Thyroid gland (tissue), 4 donors: ENCODE results near the gene SIPA1L3. TPM values are rescaled to one million over a fixed set of nuclear protein-coding genes. Genes with fewer than 3 reads are reported as not detected.
A peak's percentile ranks its signal among the peaks of the same experiment; 100 is the strongest.
"Not testable (repeated sequence)": the region's sequence is repeated elsewhere in the genome, so short reads cannot be mapped to it uniquely, and the experiment has no call there.

Experiments
- DNase-seq, 2 donors: peaks; one replicate each; pipeline ENCODE4 v3.0.0-alpha.2; 2019
- H3K27ac ChIP-seq, 3 donors: fragments of 200-600 bp; sonication (generic); 1 replicate in 2 of 3; 2 replicates in 1 of 3; pipeline ENCODE4 v1.5.1; 2016 to 2019; ENCODE audit warnings: mild to moderate bottlenecking in 1 of 3, moderate library complexity in 1 of 3
- H3K27me3 ChIP-seq: fragments of 200-600 bp; sonication (generic); one replicate; pipeline ENCODE4 v1.5.1; 2019
- H3K36me3 ChIP-seq, 2 donors: fragments of 200-600 bp; sonication (generic); one replicate each; pipeline ENCODE4 v1.5.1; 2016 to 2019
- H3K4me1 ChIP-seq, 2 donors: fragments of 200-600 bp; sonication (generic); one replicate each; pipeline ENCODE4 v1.5.1; 2017 to 2019
- H3K4me3 ChIP-seq, 3 donors: fragments of 200-600 bp; sonication (generic); replicated peaks in 1 of 3; 1 replicate in 2 of 3; 2 replicates in 1 of 3; pipeline ENCODE4 v1.5.1; 2016; ENCODE audit warnings: mild to moderate bottlenecking in 1 of 3
- H3K9me3 ChIP-seq: fragments of 200-600 bp; sonication (generic); one replicate; pipeline ENCODE4 v1.5.1; 2017
- POLR2A ChIP-seq, 2 donors: fragments of 450-650 bp; IDR thresholded peaks; one replicate each; pipeline ENCODE4 v1.6.1; 2017; ENCODE audit warnings: antibody characterized with exemption in 2 of 2, mild to moderate bottlenecking in 2 of 2, moderate library complexity in 1 of 2
- WGBS, 2 donors: methylation state at CpG; one replicate each; pipeline ENCODE4 v1.1.5; 2017; 5-methylcytosine and 5-hydroxymethylcytosine counted together
- intact Hi-C: fragments of 100-400 bp; cut with DNase I; formaldehyde crosslinking; loops from one replicate; pipeline ENCODE4 v1.15.1; 2023
- total RNA-seq, 4 donors: library from RNA; depleted of rRNA; stranded (reverse); fragments of >200 nt; gene quantifications; one replicate each; pipeline ENCODE4 v1.2.3, GENCODE V29; 2016
- TF ChIP-seq, protein P1 (sequence below), 6 experiments: fragments of 200-600 bp in 3 of 6; fragments of 450-650 bp in 3 of 6; sonication (generic) in 3 of 6; IDR thresholded peaks; one replicate each; pipeline ENCODE4 v1.5.1; 2016 to 2019; ENCODE audit warnings: antibody characterized with exemption in 6 of 6, mild to moderate bottlenecking in 2 of 6, inconsistent platforms in 1 of 6, moderate library complexity in 1 of 6

The SIPA1L3 gene
- total RNA-seq, 4 donors from 2014 or later, result 39.4 to 130 (median 116) TPM

DNA sequence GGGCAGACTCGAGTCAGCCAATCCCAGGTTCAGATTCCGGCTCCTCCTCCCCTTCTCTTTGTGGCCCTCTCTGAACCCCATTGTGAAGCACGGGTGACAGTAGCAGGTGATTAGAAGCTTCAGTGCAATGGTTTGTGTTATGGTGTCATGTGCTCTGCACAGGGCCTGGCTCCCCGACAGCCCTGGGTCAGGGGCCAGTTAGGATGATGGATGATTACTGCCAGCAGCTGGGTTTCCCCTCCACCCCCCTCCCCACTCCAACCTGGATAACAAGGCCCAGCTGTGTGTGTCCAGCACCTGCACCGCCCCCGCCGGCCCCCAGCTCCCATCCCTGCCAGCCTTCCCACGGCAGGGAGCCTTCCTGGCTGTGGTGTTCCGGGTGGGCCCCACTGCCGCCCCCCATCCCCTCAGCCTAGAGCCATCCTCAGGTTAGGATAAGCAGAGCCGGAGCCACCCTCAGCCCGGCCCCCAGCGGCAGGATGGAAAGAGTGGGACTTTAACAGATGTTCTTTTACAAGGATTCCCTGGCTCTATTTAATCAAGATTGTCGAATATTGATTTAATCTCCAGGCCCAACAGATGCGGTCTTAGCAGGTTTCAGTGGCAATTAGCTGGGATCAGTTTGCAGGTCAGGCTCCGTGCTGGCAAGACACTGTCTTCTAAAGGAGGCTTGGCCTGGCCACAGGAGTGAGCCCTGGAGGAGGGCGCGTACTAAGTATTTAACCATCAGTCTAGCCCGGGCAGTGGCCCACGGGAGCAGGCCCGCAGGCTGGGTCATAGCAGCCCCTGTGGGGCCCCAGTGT is 156.2 kb downstream of the SIPA1L3 start:
- Histone ChIP-seq H3K27ac (peak overlapping the region; percentile 88 to 95 (median 93)), H3K27me3 (no peaks in the 10 kb centered on the region), H3K9me3 (no peaks in the 10 kb centered on the region), H3K36me3 (no peaks in the 10 kb centered on the region), H3K4me1 (peaks cover 42 to 68% of the 10 kb centered on the region in 2 donors), H3K4me3 (no peak overlapping the region)
- DNase-seq, result peak; percentile 39 to 65
- no peak for TF ChIP-seq POLR2A (IDR thresholded peaks at IDR 0.05)
- TF ChIP-seq, protein P1, sequence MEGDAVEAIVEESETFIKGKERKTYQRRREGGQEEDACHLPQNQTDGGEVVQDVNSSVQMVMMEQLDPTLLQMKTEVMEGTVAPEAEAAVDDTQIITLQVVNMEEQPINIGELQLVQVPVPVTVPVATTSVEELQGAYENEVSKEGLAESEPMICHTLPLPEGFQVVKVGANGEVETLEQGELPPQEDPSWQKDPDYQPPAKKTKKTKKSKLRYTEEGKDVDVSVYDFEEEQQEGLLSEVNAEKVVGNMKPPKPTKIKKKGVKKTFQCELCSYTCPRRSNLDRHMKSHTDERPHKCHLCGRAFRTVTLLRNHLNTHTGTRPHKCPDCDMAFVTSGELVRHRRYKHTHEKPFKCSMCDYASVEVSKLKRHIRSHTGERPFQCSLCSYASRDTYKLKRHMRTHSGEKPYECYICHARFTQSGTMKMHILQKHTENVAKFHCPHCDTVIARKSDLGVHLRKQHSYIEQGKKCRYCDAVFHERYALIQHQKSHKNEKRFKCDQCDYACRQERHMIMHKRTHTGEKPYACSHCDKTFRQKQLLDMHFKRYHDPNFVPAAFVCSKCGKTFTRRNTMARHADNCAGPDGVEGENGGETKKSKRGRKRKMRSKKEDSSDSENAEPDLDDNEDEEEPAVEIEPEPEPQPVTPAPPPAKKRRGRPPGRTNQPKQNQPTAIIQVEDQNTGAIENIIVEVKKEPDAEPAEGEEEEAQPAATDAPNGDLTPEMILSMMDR (IDR thresholded peaks at IDR 0.05), result no peak
- intact Hi-C loops, result loop anchor here (10.0 kb wide), 1 partner anchor 78 kb away; no protein-coding TSS in a partner anchor
- 55 to 63% methylated on average over 14 to 20 of the region's 21 CpGs for WGBS, 2 donors

DNA sequence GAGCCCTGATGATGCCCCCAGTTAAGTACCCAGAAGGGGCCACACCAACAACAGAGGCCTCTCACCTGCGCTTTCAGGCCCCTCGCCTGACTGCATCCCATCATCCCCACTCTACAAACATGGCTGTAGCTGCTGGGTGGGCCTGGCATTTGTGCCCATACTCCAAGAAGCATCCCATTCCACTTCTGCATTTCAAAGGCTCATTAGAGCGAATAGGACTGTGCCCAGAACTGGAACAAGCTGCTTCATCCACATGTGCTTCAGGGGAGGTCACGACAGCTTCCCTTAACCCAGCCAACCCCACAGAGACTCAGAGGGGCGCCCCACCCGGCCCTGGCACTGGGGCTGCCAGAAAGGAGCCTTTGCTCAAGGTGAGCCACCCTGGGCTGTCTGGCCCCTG is 156.9 kb downstream of the SIPA1L3 start:
- Histone ChIP-seq H3K9me3 (no peaks in the 10 kb centered on the region), H3K4me3 (no peak overlapping the region), H3K27me3 (no peaks in the 10 kb centered on the region), H3K36me3 (no peaks in the 10 kb centered on the region), H3K4me1 (peaks cover 36 to 67% of the 10 kb centered on the region in 2 donors), H3K27ac (peak overlapping the region; percentile 88 to 95 (median 93))
- DNase-seq, result peak; percentile 95 to 96
- peak in 1 of 2 donors; percentile 17 for TF ChIP-seq POLR2A (IDR thresholded peaks at IDR 0.05)
- TF ChIP-seq, protein P1 (IDR thresholded peaks at IDR 0.05), result no peak
- 18 to 38% methylated on average over 6 of the region's 6 CpGs for WGBS, 2 donors
- intact Hi-C loops, result loop anchor here (10.0 kb wide), 1 partner anchor 79 kb away; no protein-coding TSS in a partner anchor

DNA sequence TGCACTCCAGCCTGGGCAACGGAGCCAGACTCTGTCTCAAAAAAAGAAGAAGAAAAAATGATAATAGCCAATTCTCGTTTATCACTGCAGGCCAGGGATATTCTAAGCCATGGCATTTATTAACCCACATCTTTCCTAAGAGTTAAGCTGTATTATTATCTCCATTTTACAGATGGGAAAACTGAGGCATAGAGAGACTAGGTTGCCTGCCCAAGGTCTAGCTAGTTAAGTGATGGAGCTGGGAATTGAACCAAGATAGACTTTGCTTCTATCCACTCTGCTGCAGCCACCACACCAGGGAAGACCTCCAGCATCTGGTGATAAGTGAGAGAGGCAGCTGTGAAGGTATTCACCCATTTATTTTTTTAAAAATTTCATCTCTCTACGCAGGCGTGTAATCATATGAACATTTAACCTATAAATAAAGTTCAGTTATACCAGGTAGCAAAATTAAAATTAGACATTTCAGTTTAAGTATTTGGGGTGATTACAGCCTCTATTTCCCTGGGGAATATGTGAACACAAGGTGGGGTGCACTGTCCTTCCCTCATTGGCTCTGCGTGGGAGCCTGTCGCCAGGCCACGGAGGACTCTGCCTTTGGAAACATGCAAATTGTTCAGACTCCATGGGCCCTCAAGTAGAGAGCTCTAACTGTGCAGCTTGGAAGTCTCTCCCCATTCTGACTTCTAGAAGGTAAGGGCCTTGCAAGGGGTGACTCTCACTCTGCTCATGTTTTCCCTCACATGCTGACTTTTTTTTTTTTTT is 157.8 kb downstream of the SIPA1L3 start:
- Histone ChIP-seq H3K4me3 (no peak overlapping the region), H3K27ac (peak overlapping the region; percentile 68 to 95 (median 90)), H3K27me3 (no peaks in the 10 kb centered on the region), H3K9me3 (no peaks in the 10 kb centered on the region), H3K4me1 (peaks cover 34 to 67% of the 10 kb centered on the region in 2 donors), H3K36me3 (no peaks in the 10 kb centered on the region)
- intact Hi-C loops, result loop anchor here (10.0 kb wide), 1 partner anchor 80 kb away; no protein-coding TSS in a partner anchor
- no peak for DNase-seq
- no peak for TF ChIP-seq POLR2A (IDR thresholded peaks at IDR 0.05)
- TF ChIP-seq, protein P1 (IDR thresholded peaks at IDR 0.05), result no peak
- WGBS, 2 donors, result 85 to 90% methylated on average over 7 of the region's 7 CpGs

DNA sequence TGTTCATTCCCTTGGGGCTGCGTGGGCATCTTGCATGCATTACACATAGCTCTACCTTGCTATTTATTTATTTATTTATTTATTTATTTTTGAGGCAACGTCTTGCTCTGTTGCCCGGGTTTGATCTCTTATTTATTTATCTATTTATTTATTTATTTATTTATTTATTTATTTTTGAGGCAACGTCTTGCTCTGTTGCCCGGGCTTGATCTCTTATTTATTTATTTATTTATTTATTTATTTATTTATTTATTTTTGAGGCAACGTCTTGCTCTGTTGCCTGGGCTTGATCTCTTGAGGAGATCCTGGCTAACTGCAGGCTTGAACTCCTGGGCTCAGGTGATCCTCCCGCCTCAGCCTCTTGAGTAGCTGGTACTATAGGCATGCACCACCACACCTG is 158.8 kb downstream of the SIPA1L3 start:
- WGBS, 2 donors, result 94 to 95% methylated on average over 7 of the region's 7 CpGs
- H3K27ac ChIP-seq, result peak overlapping the region in 1 of 3 donors; percentile 85
- H3K36me3 ChIP-seq, H3K9me3 ChIP-seq, DNase-seq, H3K27me3 ChIP-seq, H3K4me3 ChIP-seq: not testable (repeated sequence)
- H3K4me1 ChIP-seq, result peaks cover 41 to 66% of the 10 kb centered on the region in 2 donors
- intact Hi-C loops, result loop anchor here (10.0 kb wide), 1 partner anchor 81 kb away; no protein-coding TSS in a partner anchor

DNA sequence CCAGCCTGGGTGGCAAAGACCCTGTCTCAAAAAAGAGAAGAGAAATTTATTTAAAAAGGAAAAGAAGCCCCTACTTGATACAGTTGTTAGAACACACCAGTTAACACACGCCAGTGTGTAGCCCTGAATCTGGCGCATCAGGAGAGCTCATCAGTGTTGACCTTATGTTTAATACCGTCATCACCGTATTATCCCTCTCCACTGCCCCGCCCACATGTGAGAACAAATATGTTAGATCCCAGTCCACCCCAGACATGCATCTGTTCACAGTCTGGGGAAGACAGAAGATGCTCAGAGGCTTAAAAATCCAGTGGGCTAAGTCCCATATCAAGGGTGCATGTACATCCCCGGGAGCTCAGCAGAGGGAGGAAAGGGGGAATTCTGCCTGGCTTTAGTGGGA is 161.8 kb downstream of the SIPA1L3 start:
- 92 to 97% methylated on average over 6 of the region's 6 CpGs for WGBS, 2 donors
- Histone ChIP-seq H3K27ac (peak overlapping the region; percentile 56 to 87 (median 85)), H3K4me3 (no peak overlapping the region), H3K9me3 (no peaks in the 10 kb centered on the region), H3K36me3 (no peaks in the 10 kb centered on the region), H3K4me1 (peaks cover 38 to 47% of the 10 kb centered on the region in 2 donors), H3K27me3 (no peaks in the 10 kb centered on the region)
- DNase-seq, result peak in 1 of 2 donors; percentile 32
- intact Hi-C loops, result loop anchor here (10.0 kb wide), 1 partner anchor 84 kb away; no protein-coding TSS in a partner anchor
- TF ChIP-seq, protein P1 (IDR thresholded peaks at IDR 0.05), result no peak
- TF ChIP-seq POLR2A (IDR thresholded peaks at IDR 0.05), result no peak
